Right ventricle myocardium inferior (tissue), 1 donor: Measurements from ENCODE around the gene GRID1. TPM values are rescaled to one million over a fixed set of nuclear protein-coding genes. Genes with fewer than 3 reads are reported as not detected.

Experiments used
- ATAC-seq: fragments of 200-7000 bp; cut with Tn5 transposase; one replicate; pipeline ENCODE4 v1.9.1; 2020; ENCODE audit warnings: mild to moderate bottlenecking, moderate library complexity
- DNase-seq: peaks from one replicate; pipeline ENCODE4 v3.0.0; 2021; ENCODE audit errors: missing footprints
- intact Hi-C: fragments of 100-400 bp; cut with DNase I; formaldehyde crosslinking; loops from one replicate; pipeline ENCODE4 v1.11.0; 2022
- total RNA-seq: library from RNA; stranded (reverse); fragmentation: NEBNext Ultra II Directional; extraction: Animal tissue kit (Norgen Biotek cat#: 25700); gene quantifications from one replicate; pipeline ENCODE4 v1.2.1, GENCODE V29; 2021
- donor health status: DM: no; HTN: yes; CAD: no; lungs with severe emphysema.

GRID1 gene
- total RNA-seq, 1 donor from 2014 or later = 1.3 TPM

DNA sequence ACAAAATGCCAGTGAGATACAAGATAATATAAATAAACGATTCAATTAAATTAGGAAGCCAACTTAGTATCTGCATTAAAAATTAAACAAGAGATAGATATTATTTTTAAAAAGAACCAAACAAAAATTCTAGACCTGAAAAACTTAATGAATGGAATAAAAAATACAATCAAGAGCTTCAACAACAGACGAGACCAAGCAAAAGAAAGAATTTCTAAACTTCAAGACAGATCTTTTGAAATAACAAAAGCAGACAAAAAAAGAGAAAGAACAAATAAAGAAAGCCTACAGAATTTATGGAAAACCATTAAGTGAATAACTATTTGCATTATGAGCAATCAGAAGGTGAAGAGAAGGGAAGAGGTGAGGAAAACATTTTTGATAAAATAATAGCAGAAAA, 555.2 kb downstream of the GRID1 start:
- DNase-seq (no peak), ATAC-seq (no peak)
- intact Hi-C loops = no loop called here

DNA sequence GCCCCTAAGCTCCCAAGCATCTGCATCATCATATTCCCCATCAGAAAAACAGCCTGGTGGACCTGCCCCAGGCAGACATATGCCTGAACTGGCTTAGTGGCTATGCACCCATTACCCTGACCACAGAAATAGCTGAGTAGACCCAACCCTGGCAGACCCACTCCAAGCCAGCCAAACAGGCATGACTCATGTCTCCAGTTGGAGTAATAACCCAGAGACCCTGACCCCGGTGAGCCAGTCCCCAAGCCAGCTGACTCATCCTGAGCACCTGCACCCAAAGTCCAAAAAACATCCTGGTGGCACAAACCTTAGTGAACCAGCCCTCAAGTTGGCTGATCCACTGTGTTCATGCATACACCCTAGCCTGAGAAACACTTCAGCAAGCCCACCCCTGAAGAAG, 555.9 kb downstream of the GRID1 start:
- DNase-seq (no peak), ATAC-seq (no peak)
- intact Hi-C loops = no loop called here

DNA sequence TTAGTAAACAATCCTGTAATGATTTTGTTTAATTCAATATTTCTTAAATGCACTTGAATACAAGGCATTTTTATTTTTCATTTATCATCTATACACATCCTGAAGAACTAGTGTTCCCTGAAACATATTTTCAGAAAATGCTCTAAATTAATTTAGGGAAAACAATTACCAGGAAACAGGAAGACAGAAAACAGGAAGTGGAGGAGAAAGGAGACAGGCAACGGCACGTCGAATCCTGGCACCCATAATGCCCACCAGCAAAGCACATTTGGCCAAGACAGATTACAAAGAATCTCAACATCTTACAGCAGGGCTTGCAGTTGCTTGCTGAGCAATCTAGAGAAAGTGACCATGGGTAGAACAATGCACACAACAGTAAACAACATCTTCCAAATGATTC, 571.1 kb downstream of the GRID1 start:
- intact Hi-C loops = no loop called here
- no peak for DNase-seq
- no peak for ATAC-seq

DNA sequence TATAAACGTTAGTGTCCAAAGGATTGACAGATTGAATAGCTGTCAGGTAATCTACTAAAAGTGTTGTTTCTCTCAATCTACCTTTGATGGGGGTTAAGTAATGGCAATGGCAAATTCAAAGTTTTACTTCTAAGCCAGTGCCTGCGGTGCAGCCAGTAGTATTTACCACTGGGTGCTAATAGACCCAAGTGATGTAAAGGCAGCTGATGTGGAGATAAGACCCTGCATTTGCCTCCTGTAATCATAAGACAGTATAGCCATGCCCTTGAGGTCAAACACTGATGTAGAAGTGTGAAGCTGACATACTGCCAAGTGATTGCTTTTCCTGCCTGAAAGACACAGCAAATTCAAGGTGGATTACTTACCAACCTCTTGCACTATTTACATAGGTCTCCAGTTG, 572.0 kb downstream of the GRID1 start:
- DNase-seq = no peak
- intact Hi-C loops = no loop called here
- no peak for ATAC-seq

DNA sequence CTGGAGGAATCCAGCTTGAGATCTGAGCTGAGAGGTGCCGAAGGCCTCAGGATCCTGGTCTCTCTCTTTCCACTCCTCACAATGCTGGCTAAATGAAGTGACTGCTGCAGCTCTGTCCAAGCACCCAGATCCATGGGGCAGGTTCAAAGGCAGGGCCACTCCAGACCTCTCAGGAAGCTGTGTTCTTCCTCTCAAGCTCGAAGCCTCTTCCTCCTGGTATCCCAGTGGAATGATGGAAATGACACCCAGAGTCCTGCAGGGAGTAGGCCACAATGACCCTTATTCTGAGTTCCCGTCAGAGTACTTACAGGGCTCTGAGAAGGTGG, 574.1 kb downstream of the GRID1 start:
- intact Hi-C loops = no loop called here
- ATAC-seq (no peak), DNase-seq (no peak)

DNA sequence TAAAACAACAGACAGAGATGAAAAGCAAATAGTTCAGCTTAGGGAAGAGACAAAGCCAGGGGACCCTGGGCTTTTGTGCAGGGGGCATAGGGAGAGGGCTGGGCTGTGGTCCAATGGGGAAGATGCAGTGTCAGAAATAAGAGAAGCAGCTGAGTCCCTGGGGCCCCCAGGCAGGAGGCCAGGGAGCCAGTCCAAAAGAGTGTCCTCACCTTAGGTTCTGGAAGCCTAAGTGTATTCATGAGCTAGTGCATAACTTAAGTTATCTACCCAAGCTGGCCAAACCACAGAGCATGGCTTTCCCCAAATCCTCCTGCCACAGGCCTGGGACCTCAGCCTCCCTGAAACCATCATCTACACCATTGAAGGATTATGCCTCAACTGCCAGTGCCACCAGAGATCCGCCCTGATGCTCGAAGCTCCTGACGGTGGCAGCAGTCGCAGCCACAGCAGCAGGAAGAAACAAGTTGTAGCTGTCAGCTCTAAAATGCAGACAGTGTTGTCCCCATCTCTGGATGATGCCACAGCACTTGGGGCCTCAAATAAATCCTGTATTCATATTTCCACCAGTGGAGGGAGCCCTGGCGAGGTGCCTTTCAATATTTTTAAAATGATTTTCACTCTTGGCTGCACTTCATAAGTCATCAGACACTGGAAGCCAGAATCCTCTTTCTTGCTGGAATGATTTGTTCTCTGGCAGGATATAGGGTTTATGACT, 574.6 kb downstream of the GRID1 start:
- no peak for DNase-seq
- no peak for ATAC-seq
- intact Hi-C loops = no loop called here

DNA sequence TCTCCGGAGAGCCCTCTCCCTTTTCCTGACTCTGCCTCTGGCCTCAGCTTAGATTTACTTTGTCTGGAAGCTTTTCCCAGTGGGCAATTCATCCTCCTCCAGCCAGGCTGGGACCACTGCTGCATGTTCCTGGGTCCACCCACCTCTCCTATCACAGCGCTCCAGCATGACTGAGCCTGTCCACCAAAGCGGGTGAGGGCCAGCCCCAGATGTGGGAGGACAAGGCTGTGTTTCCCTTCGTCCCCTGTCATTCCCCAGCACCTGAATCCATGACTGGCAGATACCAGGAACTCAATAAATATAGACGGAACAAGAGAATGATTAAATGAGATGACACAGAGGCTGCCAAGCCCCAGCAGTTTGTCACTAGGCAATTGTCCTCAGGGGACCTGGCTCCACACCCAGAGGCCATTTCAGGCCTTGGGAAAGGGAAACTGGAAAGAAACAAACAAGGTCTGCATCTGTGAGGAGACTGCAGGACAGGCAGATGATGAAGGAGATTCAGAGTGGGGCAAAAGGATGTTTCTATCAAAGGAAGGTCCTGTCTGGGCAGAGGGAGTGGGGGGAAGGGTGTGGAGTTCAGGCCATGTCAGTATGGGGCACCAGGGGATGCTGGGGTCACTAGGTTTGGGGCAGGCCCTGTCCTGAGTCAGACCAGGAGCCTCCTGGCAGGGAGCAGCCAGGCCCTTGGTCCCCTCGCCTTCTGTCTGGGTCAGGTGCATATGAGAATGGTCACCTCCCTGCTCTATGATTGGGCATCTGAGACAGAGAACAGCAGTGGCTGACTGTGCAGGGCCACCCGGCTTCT, 576.4 kb downstream of the GRID1 start:
- no peak for DNase-seq
- ATAC-seq = no peak
- intact Hi-C loops = loop anchor here (5.0 kb wide), 1 partner anchor 582 kb away; no protein-coding TSS in a partner anchor

DNA sequence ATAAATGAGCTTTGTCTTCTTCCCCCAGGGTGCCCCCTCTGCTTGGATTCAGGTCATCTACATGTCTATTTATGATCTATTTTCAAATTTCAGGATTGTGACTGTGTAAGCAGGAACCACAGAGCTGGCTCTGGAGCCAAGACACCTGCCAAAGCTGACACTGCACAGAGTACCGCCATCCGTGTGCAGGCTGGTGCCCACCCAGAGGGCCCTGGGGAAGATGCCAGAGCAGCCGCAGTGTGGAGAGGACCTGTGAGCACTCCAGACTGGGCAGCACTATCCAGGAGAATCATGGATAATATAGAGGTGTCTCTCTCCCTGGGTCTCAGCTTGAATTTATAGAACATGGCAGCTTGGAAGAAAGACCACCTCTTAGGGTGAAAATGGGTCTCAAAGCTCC, 577.5 kb downstream of the GRID1 start:
- no peak for DNase-seq
- no peak for ATAC-seq
- intact Hi-C loops = loop anchor here (5.0 kb wide), 1 partner anchor 583 kb away; no protein-coding TSS in a partner anchor

DNA sequence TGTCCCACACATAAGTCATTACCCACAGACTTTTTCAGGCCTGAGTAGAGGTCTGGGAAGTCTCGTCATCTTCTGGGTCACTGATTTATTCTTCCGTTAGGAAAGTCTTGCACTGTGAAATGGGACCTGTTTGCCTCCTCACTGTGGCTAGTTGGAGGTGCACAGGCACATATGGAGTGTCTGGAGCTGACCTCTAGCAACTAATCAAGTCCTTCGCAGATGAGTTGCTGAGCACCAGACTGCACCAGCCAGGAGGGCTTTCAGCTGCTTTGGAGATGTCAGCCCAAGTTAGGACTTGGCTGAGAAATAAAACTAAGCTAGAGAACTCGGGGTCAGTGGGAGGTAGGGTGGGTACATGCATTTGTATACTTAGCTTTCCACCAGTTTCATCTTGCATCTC, 578.0 kb downstream of the GRID1 start:
- ATAC-seq (no peak), DNase-seq (no peak)
- intact Hi-C loops = loop anchor here (5.0 kb wide), 1 partner anchor 584 kb away; no protein-coding TSS in a partner anchor

DNA sequence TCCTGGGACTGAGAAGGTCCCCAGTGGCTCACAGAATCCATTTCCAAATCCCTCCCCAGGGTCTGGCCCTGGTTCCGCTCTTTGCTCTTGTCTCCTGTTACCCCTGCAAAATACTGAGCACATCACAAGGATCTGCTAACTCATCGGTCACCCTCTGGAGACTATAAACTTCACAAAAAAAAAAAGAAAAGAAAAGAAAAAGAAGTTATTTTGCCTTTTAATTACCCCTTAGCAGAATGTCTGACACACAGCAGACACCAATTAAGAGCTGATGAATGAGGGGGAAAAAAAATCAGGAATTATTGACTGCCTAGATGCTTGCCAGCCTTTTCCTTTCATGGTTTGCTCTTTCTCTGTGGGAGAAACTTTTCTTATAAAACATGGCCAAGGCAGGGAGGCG, 578.7 kb downstream of the GRID1 start:
- DNase-seq = no peak
- ATAC-seq = no peak
- intact Hi-C loops = loop anchor here (5.0 kb wide), 1 partner anchor 584 kb away; no protein-coding TSS in a partner anchor

DNA sequence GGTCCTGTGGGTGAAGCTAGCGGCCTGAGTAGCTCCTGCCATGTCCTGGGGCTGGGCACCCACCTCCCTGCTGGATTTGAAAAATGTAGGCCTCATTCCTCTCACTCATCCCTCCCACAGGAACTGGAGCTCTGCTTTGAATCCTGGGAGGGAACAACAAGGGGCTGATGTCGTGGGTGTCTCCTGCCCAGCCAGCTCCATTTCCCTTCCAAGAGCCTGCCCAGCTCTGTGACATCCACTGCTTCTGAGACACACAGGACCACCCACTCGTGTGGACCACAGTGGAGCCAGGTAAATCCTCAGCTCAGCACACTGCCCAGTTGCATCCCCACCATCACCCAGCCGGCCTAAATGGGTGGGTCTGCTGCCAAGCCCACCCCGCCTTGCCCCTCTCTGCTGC, 579.2 kb downstream of the GRID1 start:
- intact Hi-C loops = loop anchor here (5.0 kb wide), 1 partner anchor 585 kb away; no protein-coding TSS in a partner anchor
- no peak for ATAC-seq
- DNase-seq = no peak

DNA sequence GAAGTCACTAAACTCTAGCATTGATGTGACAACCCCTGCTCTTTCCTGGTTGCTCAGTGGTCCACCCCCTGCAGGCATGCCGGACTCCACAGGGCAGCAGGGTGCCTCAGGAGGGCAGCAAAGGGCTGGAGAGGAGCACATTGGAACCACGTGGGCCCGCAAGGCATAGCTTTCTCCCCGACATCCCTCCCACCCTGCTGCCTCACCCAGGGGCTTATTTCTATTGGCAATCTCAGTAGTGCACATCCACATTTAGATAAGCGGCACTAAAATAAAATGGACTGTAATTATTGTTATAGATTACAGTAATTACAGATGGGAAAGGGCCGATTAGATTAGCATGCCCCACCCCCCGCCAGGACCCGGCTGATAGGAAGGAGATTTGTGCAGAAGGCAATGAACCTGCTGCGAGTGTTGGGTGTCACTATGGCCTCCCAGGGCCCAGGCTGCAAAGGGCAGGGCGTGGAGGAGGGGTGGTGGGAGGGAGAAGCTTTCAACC, 580.1 kb downstream of the GRID1 start:
- peak; percentile 56 for ATAC-seq
- intact Hi-C loops = loop anchor here (5.0 kb wide), 1 partner anchor 586 kb away; no protein-coding TSS in a partner anchor
- DNase-seq = no peak

DNA sequence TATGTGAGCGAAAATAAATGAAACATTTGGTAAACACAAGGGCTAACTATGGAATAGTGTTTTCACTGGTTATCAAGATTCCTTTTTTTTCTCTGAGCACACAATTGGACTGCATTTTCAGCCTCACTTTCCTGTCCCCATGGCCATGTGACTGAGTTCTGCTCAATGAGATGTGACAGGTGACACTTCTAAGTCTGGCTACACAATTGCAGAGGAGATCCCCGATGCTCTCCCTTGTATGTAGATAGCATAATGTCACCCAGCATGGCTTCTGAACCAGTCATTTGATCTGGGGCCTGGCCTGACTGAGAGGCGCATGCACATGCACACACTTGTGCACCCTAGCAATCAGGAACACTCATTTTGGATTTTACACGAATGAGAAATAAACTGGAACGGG, 581.8 kb downstream of the GRID1 start:
- no peak for ATAC-seq
- intact Hi-C loops = loop anchor here (5.0 kb wide), 1 partner anchor 588 kb away; no protein-coding TSS in a partner anchor
- DNase-seq = no peak

DNA sequence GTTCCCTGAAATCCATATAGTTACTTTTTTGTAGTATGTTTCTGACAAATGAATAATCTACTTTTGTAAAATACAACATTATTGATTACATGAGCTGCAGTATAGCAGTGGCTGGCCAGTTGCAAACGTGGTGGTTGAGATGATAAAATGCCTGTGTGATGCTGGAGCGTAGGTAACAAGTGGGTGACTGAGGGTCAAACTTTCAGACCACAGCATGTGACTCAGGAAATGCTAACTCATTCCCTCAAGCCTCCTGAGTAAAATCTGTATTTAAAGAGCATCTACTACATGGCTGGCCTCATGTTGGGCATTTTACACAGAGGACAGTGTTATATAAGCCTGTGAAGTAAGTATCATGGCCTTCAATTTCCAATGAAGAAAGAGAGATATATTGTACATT, 585.2 kb downstream of the GRID1 start:
- ATAC-seq (no peak), DNase-seq (no peak)
- intact Hi-C loops = no loop called here

DNA sequence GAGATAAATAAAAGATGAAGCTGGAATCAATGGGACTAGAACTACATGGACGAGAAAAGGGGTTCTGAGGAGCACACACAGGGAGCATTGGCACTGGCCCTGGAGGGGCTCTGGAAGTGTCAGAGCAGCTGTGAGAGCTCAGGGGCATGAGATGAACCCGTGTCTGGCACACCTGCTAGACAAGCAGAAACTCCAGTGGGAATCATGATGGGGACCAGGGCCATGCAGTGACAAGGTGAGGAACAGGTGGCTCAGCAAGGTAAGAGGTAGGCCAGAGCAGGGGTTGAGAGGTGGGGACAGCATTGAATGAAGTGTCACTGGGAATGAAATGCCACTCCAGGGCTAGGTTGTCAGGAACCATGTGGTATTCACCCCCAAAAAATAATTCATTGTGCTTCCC, 588.5 kb downstream of the GRID1 start:
- intact Hi-C loops = no loop called here
- DNase-seq = no peak
- ATAC-seq = no peak

DNA sequence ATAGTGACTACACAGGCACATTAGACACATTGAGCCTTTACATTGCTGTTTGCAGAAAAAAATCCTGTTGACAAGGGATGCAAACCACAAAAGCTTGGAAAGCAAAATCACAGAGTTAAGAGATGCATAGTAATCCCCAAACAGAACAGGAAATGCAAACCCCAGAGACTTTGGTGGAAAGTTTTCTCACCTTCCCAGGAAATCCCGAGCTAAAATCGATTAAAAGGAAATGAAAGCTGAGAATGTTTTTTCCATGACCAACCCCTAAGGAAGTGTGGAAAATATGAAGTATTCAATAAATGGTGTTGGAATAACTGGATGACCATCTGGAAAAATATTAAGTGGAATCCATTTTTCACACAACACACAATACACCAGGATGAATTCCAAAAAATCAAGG, 598.7 kb downstream of the GRID1 start:
- ATAC-seq (no peak), DNase-seq (no peak)
- intact Hi-C loops = no loop called here

DNA sequence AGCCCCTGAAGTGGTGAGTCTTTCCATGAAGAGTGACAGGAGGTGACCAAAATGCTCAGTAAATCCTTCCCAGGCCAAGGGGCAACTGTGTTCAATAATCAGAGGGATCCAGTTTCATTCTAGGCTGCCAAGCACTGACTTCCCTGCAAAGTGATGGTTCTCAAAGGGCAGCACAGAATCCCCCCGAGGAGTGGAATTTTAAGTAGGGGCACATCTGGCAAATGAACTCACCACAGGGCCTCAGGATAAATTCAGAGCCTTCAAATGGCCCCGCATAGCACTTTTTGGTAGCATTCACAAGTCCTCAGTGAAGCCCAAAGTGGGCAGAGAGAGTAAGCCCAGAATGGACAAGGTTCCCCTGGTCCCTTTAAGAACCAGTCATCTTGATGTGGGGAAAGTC, 602.5 kb downstream of the GRID1 start:
- intact Hi-C loops = no loop called here
- ATAC-seq (no peak), DNase-seq (no peak)

DNA sequence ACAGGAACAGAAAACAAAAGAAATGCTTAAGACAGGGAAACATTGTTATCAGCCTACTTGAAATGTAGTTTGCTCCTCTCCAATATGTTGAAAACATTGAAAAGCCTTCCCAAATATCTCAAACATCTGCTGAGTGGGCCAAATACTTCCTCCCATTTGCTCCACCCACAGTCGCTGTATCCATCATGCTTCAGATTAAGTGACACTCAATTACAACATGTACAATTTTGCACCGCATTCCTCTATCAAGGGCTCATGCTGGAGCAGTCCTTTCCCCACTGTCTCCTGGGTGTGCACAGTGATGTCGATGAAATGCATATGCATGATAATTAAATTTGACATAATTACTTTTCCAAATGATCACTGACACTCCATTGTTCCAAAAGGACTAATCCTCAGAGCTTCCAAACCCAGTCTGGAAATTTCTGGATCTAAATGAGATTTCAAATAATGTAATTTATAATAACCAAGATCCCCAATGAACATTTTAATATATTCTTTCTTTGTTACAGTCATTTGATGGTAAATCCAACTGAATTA, 604.6 kb downstream of the GRID1 start:
- no peak for ATAC-seq
- intact Hi-C loops = no loop called here
- DNase-seq = no peak

DNA sequence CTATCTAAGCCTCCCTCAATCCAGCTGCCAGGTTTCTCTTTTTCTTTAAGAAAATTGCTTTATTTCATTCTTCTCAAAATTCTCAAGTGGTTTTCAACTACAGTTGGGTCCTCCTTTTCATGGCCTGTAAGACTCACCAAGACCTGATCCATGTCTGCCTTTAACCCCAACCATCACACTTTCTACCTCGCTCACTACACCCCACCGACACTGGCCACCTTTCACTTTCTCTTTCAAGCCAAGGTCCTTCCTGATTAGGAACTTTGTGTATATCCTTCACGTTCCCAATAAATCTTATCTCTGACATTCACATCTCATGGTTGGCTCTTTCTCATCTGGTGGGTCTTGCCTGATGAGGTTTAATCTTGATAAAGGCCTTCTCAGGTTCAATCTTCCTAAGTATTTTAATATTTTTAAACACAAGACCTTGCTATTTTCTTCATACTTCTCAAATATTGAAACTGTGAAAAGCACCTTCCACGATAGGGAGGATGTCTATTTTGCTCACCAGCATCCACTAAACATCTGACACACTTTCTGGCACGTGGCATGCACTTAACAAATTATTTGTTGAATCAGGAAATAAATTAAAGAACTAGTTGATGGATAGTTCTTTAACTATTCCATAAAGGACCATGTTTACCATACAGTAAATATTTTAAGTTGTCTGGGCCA, 624.8 kb downstream of the GRID1 start:
- intact Hi-C loops = no loop called here
- DNase-seq (no peak), ATAC-seq (no peak)
